Peyer's patch (tissue), 4 donors: Measurements from ENCODE around the gene VTI1A.

Experiments
- CTCF ChIP-seq, 6 experiments: fragments of 450-650 bp in 4 of 6; fragments of 200-600 bp in 2 of 6; sonication (generic) in 1 of 6; IDR thresholded peaks; one replicate each; pipeline ENCODE4 v1.5.1; 2017 to 2019; ENCODE audit warnings: antibody characterized with exemption in 6 of 6, mild to moderate bottlenecking in 3 of 6, moderate library complexity in 1 of 6
- POLR2A ChIP-seq, 2 donors: fragments of 450-650 bp; IDR thresholded peaks; one replicate each; pipeline ENCODE4 v1.5.1; 2017; ENCODE audit warnings: antibody characterized with exemption in 2 of 2, mild to moderate bottlenecking in 2 of 2, moderate library complexity in 2 of 2

GRCh38 chr10:112526906-112527305, 79.9 kb downstream of the VTI1A start:
- TF ChIP-seq POLR2A (IDR thresholded peaks at IDR 0.05), result no peak
- no peak for TF ChIP-seq CTCF (IDR thresholded peaks at IDR 0.05)
